GM23248 (cell line): Measurements from ENCODE around the gene DRC1. TPM values are rescaled to one million over a fixed set of nuclear protein-coding genes. Genes with fewer than 3 reads are reported as not detected.

Experiments used
- DNase-seq: peaks from one replicate; pipeline ENCODE4 v3.0.0-alpha.2; 2015
- H2AFZ ChIP-seq: fragments of 200-600 bp; sonication (generic); 2 replicates; pipeline ENCODE4 v1.6.1; 2016; ENCODE audit warnings: antibody characterized with exemption
- H3F3A ChIP-seq: fragments of 200-600 bp; sonication (generic); 2 replicates; pipeline ENCODE4 v1.6.1; 2016; ENCODE audit warnings: mild to moderate bottlenecking, antibody characterized with exemption, mixed run types; ENCODE audit not compliant: insufficient read depth
- H3K27ac ChIP-seq: fragments of 200-600 bp; sonication (generic); 2 replicates; pipeline ENCODE4 v1.5.1; 2016; ENCODE audit warnings: mild to moderate bottlenecking
- H3K27me3 ChIP-seq: fragments of 200-600 bp; sonication (generic); replicated peaks from 2 replicates; pipeline ENCODE4 v1.6.1; 2016; ENCODE audit warnings: mild to moderate bottlenecking; ENCODE audit not compliant: insufficient read depth
- H3K36me3 ChIP-seq: fragments of 200-600 bp; sonication (generic); 2 replicates; pipeline ENCODE4 v1.6.1; 2016; ENCODE audit warnings: low read depth, mild to moderate bottlenecking
- H3K4me1 ChIP-seq: fragments of 200-600 bp; sonication (generic); 2 replicates; pipeline ENCODE4 v1.6.1; 2016; ENCODE audit warnings: mild to moderate bottlenecking; ENCODE audit not compliant: insufficient read depth
- H3K4me2 ChIP-seq: fragments of 200-600 bp; sonication (generic); one replicate; pipeline ENCODE4 v1.6.1; 2016; ENCODE audit warnings: mild to moderate bottlenecking; ENCODE audit not compliant: unreplicated experiment
- H3K4me3 ChIP-seq: fragments of 200-600 bp; sonication (generic); 2 replicates; pipeline ENCODE4 v1.5.1; 2016; ENCODE audit warnings: mild to moderate bottlenecking
- H3K79me2 ChIP-seq: fragments of 200-600 bp; sonication (generic); 2 replicates; pipeline ENCODE4 v1.6.1; 2016; ENCODE audit warnings: mild to moderate bottlenecking; ENCODE audit not compliant: insufficient read depth
- H3K9ac ChIP-seq: fragments of 200-600 bp; sonication (generic); 2 replicates; pipeline ENCODE4 v1.6.1; 2016; ENCODE audit warnings: mild to moderate bottlenecking
- H3K9me2 ChIP-seq: fragments of 200-600 bp; sonication (generic); 2 replicates; pipeline ENCODE4 v1.6.1; 2016; ENCODE audit warnings: mixed run types, mild to moderate bottlenecking, moderate library complexity; ENCODE audit not compliant: insufficient read depth
- H3K9me3 ChIP-seq: fragments of 200-600 bp; sonication (generic); one replicate; pipeline ENCODE4 v1.6.1; 2017; ENCODE audit warnings: low read depth
- H4K20me1 ChIP-seq: fragments of 200-600 bp; sonication (generic); 2 replicates; pipeline ENCODE4 v1.6.0; 2016; ENCODE audit not compliant: insufficient read depth
- EZH2 ChIP-seq: fragments of 200-600 bp; sonication (generic); IDR thresholded peaks from 2 replicates; pipeline ENCODE4 v1.6.1; 2018; ENCODE audit warnings: antibody characterized with exemption, mild to moderate bottlenecking; ENCODE audit not compliant: insufficient read depth, poor library complexity, severe bottlenecking
- EZH2phosphoT487 ChIP-seq: fragments of 200-600 bp; sonication (generic); IDR thresholded peaks from 2 replicates; pipeline ENCODE4 v1.6.1; 2018; ENCODE audit warnings: antibody characterized with exemption, moderate library complexity, mild to moderate bottlenecking, low read depth; ENCODE audit not compliant: insufficient read depth
- WGBS, 2 experiments: methylation state at CpG; one replicate each; pipeline ENCODE4 v1.1.6; 2015 to 2017; ENCODE audit warnings: low lambda C conversion rate in 2 of 2, low coverage in 1 of 2; ENCODE audit errors: missing lambda C conversion rate in 2 of 2; 5-methylcytosine and 5-hydroxymethylcytosine counted together
- in situ Hi-C: fragments of 300-500 bp; cut with MboI; formaldehyde crosslinking; loops from 2 replicates; pipeline ENCODE4 v1.15.0; 2020
- polyA plus RNA-seq: library from polyadenylated mRNA; unstranded; fragments of >200 nt; fragmentation: Nextera tagmentation; extraction: Ambion mirVana; gene quantifications from 2 replicates; pipeline ENCODE4 v1.2.1, GENCODE V29; 2016
- total RNA-seq: library from RNA; depleted of rRNA; stranded (reverse); fragments of >200 nt; shearing (Covaris generic); gene quantifications from 2 replicates; pipeline ENCODE4 v1.2.3, GENCODE V29; 2014

The DRC1 gene
- total and polyA plus RNA-seq, 2 experiments from 2014 or later: not detected

GRCh38 chr2:26444236-26444635 is 42.5 kb downstream of the DRC1 start:
- Histone ChIP-seq H3K9me3 (no peaks in the 10 kb centered on the region), H3K27ac (no peak overlapping the region), H3K36me3 (no peaks in the 10 kb centered on the region), H3K9me2 (no peaks in the 10 kb centered on the region), H3K79me2 (no peaks in the 10 kb centered on the region), H4K20me1 (no peaks in the 10 kb centered on the region), H3K4me1 (peaks cover 4% of the 10 kb centered on the region), H3F3A (peaks cover 3% of the 10 kb centered on the region; the same call in 1 of the 2 replicates), H3K4me2 (no peak overlapping the region), H3K27me3 (no peaks in the 10 kb centered on the region), H2AFZ (no peak overlapping the region), H3K4me3 (no peak overlapping the region), H3K9ac (no peak overlapping the region)
- 53 to 55% methylated on average over 7 of the region's 7 CpGs for WGBS, 2 experiments
- DNase-seq: no peak
- TF ChIP-seq EZH2 (no peak), EZH2phosphoT487 (no peak)
- in situ Hi-C loops: no loop called here

DNA sequence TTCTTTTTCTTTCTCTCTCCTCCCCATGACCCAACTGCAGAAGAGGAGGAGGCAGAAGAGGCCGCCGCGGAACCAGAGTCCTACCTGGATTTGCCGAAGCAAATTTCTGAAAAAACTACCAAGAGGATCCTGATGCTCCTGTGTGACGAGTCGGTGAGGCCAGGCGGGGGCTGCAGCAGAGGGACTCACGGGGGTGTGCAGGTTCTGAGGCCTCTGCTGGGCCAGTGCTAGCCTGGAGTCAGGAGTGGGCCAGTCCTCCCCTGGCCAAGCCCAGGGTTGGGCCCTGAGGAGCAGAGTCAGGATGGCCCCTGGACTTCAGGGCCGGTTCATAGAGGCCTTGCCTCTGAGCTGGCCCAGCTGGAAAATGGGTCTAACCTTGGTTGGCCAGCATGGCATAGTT is 46.9 kb downstream of the DRC1 start:
- Histone ChIP-seq H3K27ac (no peak overlapping the region), H3K4me3 (no peak overlapping the region), H3K36me3 (no peaks in the 10 kb centered on the region), H2AFZ (no peak overlapping the region), H4K20me1 (no peaks in the 10 kb centered on the region), H3F3A (no peaks in the 10 kb centered on the region), H3K9me2 (no peaks in the 10 kb centered on the region), H3K9ac (no peak overlapping the region), H3K9me3 (no peaks in the 10 kb centered on the region), H3K79me2 (no peaks in the 10 kb centered on the region), H3K27me3 (no peaks in the 10 kb centered on the region), H3K4me1 (no peaks in the 10 kb centered on the region), H3K4me2 (no peak overlapping the region)
- no peak for DNase-seq
- no peak for TF ChIP-seq EZH2phosphoT487
- TF ChIP-seq EZH2: no peak
- in situ Hi-C loops: no loop called here
- WGBS, 2 experiments: 83 to 87% methylated on average over 9 of the region's 9 CpGs

GRCh38 chr2:26449278-26450030 is 47.7 kb downstream of the DRC1 start:
- in situ Hi-C loops: no loop called here
- no peak overlapping the region for H2AFZ ChIP-seq

GRCh38 chr2:26450031-26450635 is 48.4 kb downstream of the DRC1 start:
- Histone ChIP-seq H3K4me3 (no peak overlapping the region), H3K27me3 (no peaks in the 10 kb centered on the region), H3K4me1 (no peaks in the 10 kb centered on the region), H3K79me2 (no peaks in the 10 kb centered on the region), H3F3A (no peaks in the 10 kb centered on the region), H3K9me2 (no peaks in the 10 kb centered on the region), H3K4me2 (no peak overlapping the region), H2AFZ (no peak overlapping the region), H3K9me3 (no peaks in the 10 kb centered on the region), H3K27ac (no peak overlapping the region), H3K9ac (no peak overlapping the region), H4K20me1 (no peaks in the 10 kb centered on the region), H3K36me3 (no peaks in the 10 kb centered on the region)
- in situ Hi-C loops: no loop called here
- 47 to 50% methylated on average over 12 to 13 of the region's 13 CpGs for WGBS, 2 experiments
- TF ChIP-seq EZH2phosphoT487 (no peak), EZH2 (no peak)
- no peak for DNase-seq

More at GRCh38 chr2:26449278-26450030, 47.7 kb downstream of the DRC1 start:
- H3F3A ChIP-seq: no peaks in the 10 kb centered on the region
- H3K9ac ChIP-seq: no peak overlapping the region
- H3K9me2 ChIP-seq: no peaks in the 10 kb centered on the region
- TF ChIP-seq EZH2phosphoT487: no peak
- no peak for TF ChIP-seq EZH2
- no peaks in the 10 kb centered on the region for H3K9me3 ChIP-seq
- no peak overlapping the region for H3K4me2 ChIP-seq
- H3K27me3 ChIP-seq: no peaks in the 10 kb centered on the region
- H3K79me2 ChIP-seq: no peaks in the 10 kb centered on the region
- H3K4me1 ChIP-seq: no peaks in the 10 kb centered on the region
- H4K20me1 ChIP-seq: no peaks in the 10 kb centered on the region
- no peaks in the 10 kb centered on the region for H3K36me3 ChIP-seq
- 72 to 86% methylated on average over 10 of the region's 10 CpGs for WGBS, 2 experiments
- DNase-seq: no peak
- H3K27ac ChIP-seq: no peak overlapping the region
- H3K4me3 ChIP-seq: no peak overlapping the region
